Endothelial cell of umbilical vein (primary cell): ENCODE results near the gene CEACAM1. TPM values are rescaled to one million over a fixed set of nuclear protein-coding genes. Genes with fewer than 3 reads are reported as not detected.

Experiments
- BruUV-seq: library from RNA; stranded (reverse); fragments of 400-500 nt; replicated peaks from 2 replicates; lab custom pipeline; 2021; lab: Mats Ljungman, UMichigan
- CTCF ChIA-PET: fragments of 300-600, 350-600 bp; sonication (Branson Sonifier 250); formaldehyde crosslinking; loops from one replicate; lab custom pipeline; 2021; ENCODE audit warnings: antibody characterized with exemption, inconsistent platforms; lab: Charles Lee
- POLR2A ChIA-PET: fragments of 300-600, 350-600 bp; sonication (Branson Sonifier 250); formaldehyde crosslinking; loops from one replicate; lab custom pipeline; 2021; ENCODE audit warnings: antibody characterized with exemption, inconsistent platforms; lab: Charles Lee
- DNase-seq: peaks from one replicate; pipeline ENCODE4 v3.0.0-alpha.2; 2011; ENCODE audit warnings: low read depth, low spot score
- FAIRE-seq: peaks from 2 replicates; lab custom pipeline; 2011; peaks lifted over from hg19 to GRCh38; lab: Jason Lieb, UNC
- H2AFZ ChIP-seq: 2 replicates; pipeline ENCODE4 v1.6.0; 2012; ENCODE audit warnings: low read depth, low read length, control low read depth, inconsistent platforms
- H3K27ac ChIP-seq: 2 replicates; pipeline ENCODE4 v1.5.1; 2011; ENCODE audit warnings: low read depth, mild to moderate bottlenecking, control low read depth, low read length, moderate library complexity; ENCODE audit not compliant: insufficient read depth
- H3K27me3 ChIP-seq, 2 experiments: 2 replicates each; pipeline versions ENCODE4 v1.6.0 to v1.6.1; 2011; ENCODE audit warnings: low read length in 2 of 2, mixed read lengths in 1 of 2; ENCODE audit not compliant: control insufficient read depth in 2 of 2, insufficient read depth in 2 of 2
- H3K36me3 ChIP-seq, 2 experiments: 2 replicates in 1 of 2; 3 replicates in 1 of 2; pipeline ENCODE4 v1.5.1; 2011; ENCODE audit warnings: low read length in 2 of 2, mild to moderate bottlenecking in 1 of 2, moderate library complexity in 1 of 2; ENCODE audit not compliant: control insufficient read depth in 2 of 2, insufficient read depth in 2 of 2; ENCODE audit errors: extremely low read depth in 1 of 2
- H3K4me1 ChIP-seq: 3 replicates; pipeline ENCODE4 v1.5.1; 2011; ENCODE audit warnings: mild to moderate bottlenecking, low read length; ENCODE audit not compliant: control insufficient read depth, insufficient read depth; ENCODE audit errors: extremely low read depth
- H3K4me2 ChIP-seq: 2 replicates; pipeline ENCODE4 v1.6.1; 2011; ENCODE audit warnings: low read length, control low read depth, mixed read lengths; ENCODE audit not compliant: insufficient read depth
- H3K4me3 ChIP-seq, 3 experiments: fragments of 200-600 bp in 1 of 3; sonication (generic), shearing (Covaris generic) in 1 of 3; replicated peaks in 1 of 3; 2 replicates each; pipeline ENCODE4 v1.5.1; 2011 to 2016; ENCODE audit warnings: control low read depth in 3 of 3, low read length in 3 of 3, mild to moderate bottlenecking in 2 of 3, inconsistent platforms in 1 of 3, low read depth in 1 of 3, moderate library complexity in 1 of 3; ENCODE audit not compliant: insufficient read depth in 1 of 3
- H3K79me2 ChIP-seq: 2 replicates; pipeline ENCODE4 v1.6.0; 2012; ENCODE audit warnings: low read length, inconsistent platforms; ENCODE audit not compliant: control insufficient read depth, insufficient read depth
- H3K9ac ChIP-seq: replicated peaks from 2 replicates; pipeline ENCODE3; 2011; ENCODE audit warnings: low read length, control low read depth; ENCODE audit not compliant: insufficient read depth; ENCODE audit errors: extremely low read depth
- H3K9me1 ChIP-seq: replicated peaks from 3 replicates; pipeline ENCODE4 v1.6.0; 2011; ENCODE audit warnings: mild to moderate bottlenecking, low read length; ENCODE audit not compliant: control insufficient read depth, insufficient read depth; ENCODE audit errors: extremely low read depth
- H3K9me3 ChIP-seq: replicated peaks from 2 replicates; pipeline ENCODE4 v1.5.1; 2012; ENCODE audit warnings: low read length, inconsistent platforms; ENCODE audit not compliant: control insufficient read depth, insufficient read depth
- H4K20me1 ChIP-seq: replicated peaks from 2 replicates; pipeline ENCODE3; 2011; ENCODE audit warnings: mild to moderate bottlenecking, low read length; ENCODE audit not compliant: control insufficient read depth, insufficient read depth; ENCODE audit errors: extremely low read depth
- CTCF ChIP-seq, 2 donors: IDR thresholded peaks; 1 replicate in 1 of 2; 2 replicates in 1 of 2; pipeline ENCODE4 v1.5.1; 2011; ENCODE audit warnings: low read length in 2 of 2, mild to moderate bottlenecking in 2 of 2, moderate library complexity in 2 of 2, control low read depth in 1 of 2, inconsistent platforms in 1 of 2, low read depth in 1 of 2; ENCODE audit not compliant: insufficient read depth in 1 of 2; ENCODE audit errors: extremely low read depth in 1 of 2
- EZH2 ChIP-seq: IDR thresholded peaks from 2 replicates; pipeline ENCODE4 v1.6.1; 2012; ENCODE audit warnings: borderline replicate concordance, low read depth, mild to moderate bottlenecking, moderate library complexity, low read length, inconsistent platforms; ENCODE audit not compliant: severe bottlenecking
- FOS ChIP-seq: IDR thresholded peaks from 2 replicates; pipeline ENCODE4 v1.6.1; 2011; ENCODE audit warnings: mild to moderate bottlenecking, low read length, moderate library complexity, borderline replicate concordance; ENCODE audit not compliant: insufficient read depth
- GATA2 ChIP-seq: IDR thresholded peaks from 2 replicates; pipeline ENCODE4 v1.7.0; 2011; ENCODE audit warnings: low read depth, mild to moderate bottlenecking, moderate library complexity, mixed read lengths, low read length; ENCODE audit not compliant: insufficient read length, insufficient read depth
- JUN ChIP-seq: IDR thresholded peaks from 2 replicates; pipeline ENCODE4 v1.6.1; 2011; ENCODE audit warnings: borderline replicate concordance, low read depth; ENCODE audit not compliant: insufficient read length, insufficient read depth
- MAX ChIP-seq: IDR thresholded peaks from 2 replicates; pipeline ENCODE4 v1.6.1; 2011; ENCODE audit not compliant: insufficient read depth, insufficient read length
- MYC ChIP-seq: IDR thresholded peaks from one replicate; pipeline ENCODE4 v1.6.1; 2011; ENCODE audit warnings: mild to moderate bottlenecking, low read depth, low read length
- POLR2A ChIP-seq: IDR thresholded peaks from 2 replicates; pipeline ENCODE4 v1.6.1; 2012; ENCODE audit warnings: low read depth, mild to moderate bottlenecking, control low read depth, low read length
- POLR2AphosphoS5 ChIP-seq: IDR thresholded peaks from 2 replicates; pipeline ENCODE4 v1.6.1; 2012; ENCODE audit warnings: low read depth, mild to moderate bottlenecking, control low read depth, low read length, moderate library complexity; ENCODE audit not compliant: insufficient read depth
- dilution Hi-C: fragments of 300-500 bp; cut with MboI; formaldehyde crosslinking; loops from one replicate; pipeline ENCODE4 v1.15.0; 2019; ENCODE audit warnings: low sequenced_read_pairs; ENCODE audit not compliant: extremely low pct_ligation_motif_present
- intact Hi-C: fragments of 100-400 bp; cut with micrococcal nuclease; formaldehyde crosslinking; loops from one replicate; pipeline ENCODE4 v1.10.0; 2022
- polyA plus RNA-seq, 4 experiments: library from polyadenylated mRNA; depleted of rRNA in 3 of 4; stranded (reverse) in 3 of 4; unstranded in 1 of 4; fragments of >200 nt; gene quantifications; 2 replicates each; pipeline versions ENCODE4 v1.2.1 to v1.2.3, GENCODE V29; 2011 to 2012; ENCODE audit warnings: missing spikeins in 1 of 4
- total RNA-seq: library from RNA; stranded (reverse); gene quantifications from 2 replicates; pipeline ENCODE4 v1.2.3, GENCODE V29; 2021

The CEACAM1 gene
- total and polyA plus RNA-seq, 2 donors (not counting 3 experiments of a cell fraction or from before 2014, with no cell fraction given), result 3.5 to 3.6 TPM

- H3K4me2 ChIP-seq, result no peak overlapping the region
- POLR2A ChIA-PET, result no interaction called here
- no peaks in the 10 kb centered on the region for H3K36me3 ChIP-seq
- no peak overlapping the region for H2AFZ ChIP-seq
- no peaks in the 10 kb centered on the region for H3K9me1 ChIP-seq
- H3K4me1 ChIP-seq, result no peaks in the 10 kb centered on the region
- DNase-seq, result no peak
- H4K20me1 ChIP-seq, result no peaks in the 10 kb centered on the region
- dilution Hi-C loops, result no loop called here
- H3K79me2 ChIP-seq, result no peaks in the 10 kb centered on the region
- peaks cover 0 to 1% of the 10 kb centered on the region in 2 experiments for H3K27me3 ChIP-seq
- CTCF ChIA-PET, result no interaction called here
- no peak for TF ChIP-seq POLR2AphosphoS5
- TF ChIP-seq GATA2, result no peak
- no peak for TF ChIP-seq POLR2A
- no peak for TF ChIP-seq EZH2
- TF ChIP-seq MAX, result no peak
- no peak for TF ChIP-seq FOS
- TF ChIP-seq CTCF (IDR thresholded peaks at IDR 0.05; ENCODE audit: extremely low read depth in 1 of 2, insufficient read depth in 1 of 2, low read depth in 1 of 2, low read length in 2 of 2), result no peak
- TF ChIP-seq MYC, result no peak
- TF ChIP-seq JUN, result no peak
- BruUV-seq, result no TSS peak
- no peak overlapping the region for H3K4me3 ChIP-seq
- no peak overlapping the region for H3K9ac ChIP-seq
- FAIRE-seq, result no peak
- intact Hi-C loops, result no loop called here
- H3K9me3 ChIP-seq, result no peaks in the 10 kb centered on the region
- no peak overlapping the region for H3K27ac ChIP-seq
These were observed 51.2 kb downstream of the CEACAM1 start for GRCh38 chr19:42477117-42477516.
